ENCODE measurements around the gene MYO18A.

DNA sequence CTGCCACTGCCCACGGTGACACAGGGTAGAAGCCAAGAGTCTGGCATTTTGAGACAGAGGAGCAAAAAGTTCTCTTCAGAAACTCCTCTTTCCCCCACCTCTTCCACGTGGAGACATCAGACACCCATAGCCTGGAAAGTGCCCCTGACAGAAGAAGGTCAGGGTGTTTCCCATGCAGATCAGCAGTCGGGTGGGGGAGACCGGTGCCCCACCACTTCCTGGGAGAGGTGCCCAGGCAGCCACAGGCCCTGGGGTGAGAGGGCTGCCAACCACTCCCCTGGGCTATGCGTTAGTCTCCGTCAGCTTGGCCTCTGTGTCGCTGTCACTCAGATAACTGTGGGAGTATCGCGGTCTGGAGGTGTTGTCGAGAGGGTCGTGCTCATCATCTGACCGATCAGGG is 105.7 kb downstream of the MYO18A start:
- TF ChIP-seq, protein P1, sequence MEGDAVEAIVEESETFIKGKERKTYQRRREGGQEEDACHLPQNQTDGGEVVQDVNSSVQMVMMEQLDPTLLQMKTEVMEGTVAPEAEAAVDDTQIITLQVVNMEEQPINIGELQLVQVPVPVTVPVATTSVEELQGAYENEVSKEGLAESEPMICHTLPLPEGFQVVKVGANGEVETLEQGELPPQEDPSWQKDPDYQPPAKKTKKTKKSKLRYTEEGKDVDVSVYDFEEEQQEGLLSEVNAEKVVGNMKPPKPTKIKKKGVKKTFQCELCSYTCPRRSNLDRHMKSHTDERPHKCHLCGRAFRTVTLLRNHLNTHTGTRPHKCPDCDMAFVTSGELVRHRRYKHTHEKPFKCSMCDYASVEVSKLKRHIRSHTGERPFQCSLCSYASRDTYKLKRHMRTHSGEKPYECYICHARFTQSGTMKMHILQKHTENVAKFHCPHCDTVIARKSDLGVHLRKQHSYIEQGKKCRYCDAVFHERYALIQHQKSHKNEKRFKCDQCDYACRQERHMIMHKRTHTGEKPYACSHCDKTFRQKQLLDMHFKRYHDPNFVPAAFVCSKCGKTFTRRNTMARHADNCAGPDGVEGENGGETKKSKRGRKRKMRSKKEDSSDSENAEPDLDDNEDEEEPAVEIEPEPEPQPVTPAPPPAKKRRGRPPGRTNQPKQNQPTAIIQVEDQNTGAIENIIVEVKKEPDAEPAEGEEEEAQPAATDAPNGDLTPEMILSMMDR (IDR thresholded peaks at IDR 0.05; ENCODE audit: poor library complexity): no peak
- no peak for TF ChIP-seq EZH2 (IDR thresholded peaks at IDR 0.05; ENCODE audit: borderline replicate concordance)
- TF ChIP-seq EZH2phosphoT487 (IDR thresholded peaks at IDR 0.05; ENCODE audit: low read depth, severe bottlenecking, unreplicated experiment): no peak
